ENCODE measurements around the gene TBP.
A peak's percentile ranks its signal among the peaks of the same experiment; 100 is the strongest.

The TBP gene

GRCh38 chr6:170578909-170579308, 24.7 kb downstream of the TBP start:
- no peaks in the 10 kb centered on the region for H3K27me3 ChIP-seq (ENCODE audit: insufficient read depth, low read depth, severe bottlenecking)
- H3K27ac ChIP-seq: no peak overlapping the region
- DNase-seq: no peak
- no peaks in the 10 kb centered on the region for H3K9me3 ChIP-seq (ENCODE audit: severe bottlenecking)
- H3K4me3 ChIP-seq (ENCODE audit: low read depth, low read length): no peak overlapping the region
- peaks cover 51% of the 10 kb centered on the region for H3K36me3 ChIP-seq
- no peak for TF ChIP-seq CTCF (IDR thresholded peaks at IDR 0.05; ENCODE audit: low read depth, low read length)

- no peak for TF ChIP-seq CTCF (IDR thresholded peaks at IDR 0.05; ENCODE audit: low read depth, low read length)
- DNase-seq: no peak
Observed at GRCh38 chr6:170583756-170584180, 29.6 kb downstream of the TBP start.

GRCh38 chr6:170584181-170584953, 30.2 kb downstream of the TBP start, which contains the start of gene PDCD2:
TSS of gene PDCD2 (minus strand) at chr6:170584637. CDS start at chr6:170584581, 56 bp downstream.
- Histone ChIP-seq H3K27ac (peak within 1 kb of the TSS; percentile 57), H3K36me3 (peaks cover 26% of the 10 kb centered on the region), H3K27me3 (ENCODE audit: insufficient read depth, low read depth, severe bottlenecking) (no peaks in the 10 kb centered on the region), H3K4me3 (ENCODE audit: low read depth, low read length) (peak within 1 kb of the TSS; percentile 92), H3K9me3 (ENCODE audit: severe bottlenecking) (no peaks in the 10 kb centered on the region)
- TF ChIP-seq CTCF (IDR thresholded peaks at IDR 0.05; ENCODE audit: low read depth, low read length): 0 out of 2 replicates have a peak, but pooled peaks have one; percentile 9
- DNase-seq: peak; percentile 94

More at GRCh38 chr6:170583756-170584180, 29.6 kb downstream of the TBP start:
- H3K27ac ChIP-seq: peak overlapping the region; percentile 57
- peaks cover 26% of the 10 kb centered on the region for H3K36me3 ChIP-seq
- H3K27me3 ChIP-seq (ENCODE audit: insufficient read depth, low read depth, severe bottlenecking): no peaks in the 10 kb centered on the region
- H3K9me3 ChIP-seq (ENCODE audit: severe bottlenecking): no peaks in the 10 kb centered on the region
- peak overlapping the region; percentile 92 for H3K4me3 ChIP-seq (ENCODE audit: low read depth, low read length)

- no peaks in the 10 kb centered on the region for H3K27me3 ChIP-seq (ENCODE audit: insufficient read depth, low read depth, severe bottlenecking)
- DNase-seq: no peak
- H3K4me3 ChIP-seq (ENCODE audit: low read depth, low read length): peak overlapping the region; percentile 92
- peaks cover 26% of the 10 kb centered on the region for H3K36me3 ChIP-seq
- H3K9me3 ChIP-seq (ENCODE audit: severe bottlenecking): peaks cover 1% of the 10 kb centered on the region
- TF ChIP-seq CTCF (IDR thresholded peaks at IDR 0.05; ENCODE audit: low read depth, low read length): no peak
- peak overlapping the region; percentile 57 for H3K27ac ChIP-seq
Observed at GRCh38 chr6:170584954-170585498, 30.9 kb downstream of the TBP start.

- no peaks in the 10 kb centered on the region for H3K36me3 ChIP-seq
- no peaks in the 10 kb centered on the region for H3K27me3 ChIP-seq (ENCODE audit: insufficient read depth, low read depth, severe bottlenecking)
- TF ChIP-seq CTCF (IDR thresholded peaks at IDR 0.05; ENCODE audit: low read depth, low read length): no peak
- no peak overlapping the region for H3K27ac ChIP-seq
- H3K4me3 ChIP-seq (ENCODE audit: low read depth, low read length): no peak overlapping the region
- no peak for DNase-seq
- peaks cover 13% of the 10 kb centered on the region for H3K9me3 ChIP-seq (ENCODE audit: severe bottlenecking)
Observed at GRCh38 chr6:170590725-170591124, 36.6 kb downstream of the TBP start.

All from WERI-Rb-1 (cell line).